SK-N-MC (cell line): ENCODE data around the gene ADTRP.

ENCODE experiments used
- EZH2 ChIP-seq: fragments of 200-600 bp; sonication (generic); IDR thresholded peaks from one replicate; pipeline ENCODE4 v1.6.1; 2017; ENCODE audit warnings: antibody characterized with exemption
- FOXP2 ChIP-seq: optimal IDR thresholded peaks from 2 replicates; pipeline ENCODE3; 2011; ENCODE audit warnings: mild to moderate bottlenecking, moderate library complexity; ENCODE audit not compliant: insufficient read depth; ENCODE audit errors: extremely low read length, control extremely low read depth
- POLR2AphosphoS5 ChIP-seq: IDR thresholded peaks from 2 replicates; pipeline ENCODE4 v1.6.1; 2012; ENCODE audit warnings: mild to moderate bottlenecking, low read depth, low read length, borderline replicate concordance

DNA sequence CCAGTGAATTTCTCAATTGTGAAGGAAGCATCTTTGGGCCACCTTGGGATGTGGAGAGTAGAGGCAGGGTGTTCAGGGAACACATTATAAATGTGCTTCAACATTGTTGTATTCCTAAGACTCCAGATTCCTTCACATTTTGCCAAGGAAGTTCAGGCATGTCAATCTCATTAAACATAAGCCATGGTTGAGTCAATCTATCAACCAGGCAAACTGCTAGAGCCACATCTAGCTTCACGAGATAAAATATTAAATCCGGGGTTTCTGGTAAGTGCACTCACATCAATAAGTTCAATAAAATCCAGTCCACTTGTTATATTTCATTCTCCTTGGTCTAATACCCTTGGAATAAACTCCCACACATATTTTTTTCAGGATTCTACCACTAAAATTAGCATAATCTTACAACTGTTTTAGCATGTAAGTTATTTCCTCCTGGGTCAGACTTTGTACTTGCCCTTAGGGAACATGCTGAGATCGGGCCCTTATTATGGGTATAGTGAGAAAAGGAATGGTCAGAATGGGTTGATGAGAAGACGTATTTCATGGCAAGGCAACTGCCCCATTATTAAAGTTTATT is 93.6 kb downstream of the ADTRP start:
- TF ChIP-seq POLR2AphosphoS5 (no peak), EZH2 (no peak), FOXP2 (no peak)
